Activated CD4-positive, CD25-positive, alpha-beta regulatory T cell treated with anti-CD3 and anti-CD28 coated beads, Interleukin-2, amount 50 U/mL, for 16 hours (primary cell): ENCODE data around the gene SEMA6D.

Experiments used
- DNase-seq: peaks from one replicate; pipeline ENCODE4 v3.0.0-alpha.2; 2020; ENCODE audit warnings: low read depth, low spot score

SEMA6D gene

GRCh38 chr15:47781527-47781926, 64.2 kb downstream of the SEMA6D start:
- no peak for DNase-seq

GRCh38 chr15:47784820-47785219, 67.5 kb downstream of the SEMA6D start:
- DNase-seq, result no peak

GRCh38 chr15:47786371-47786770, 69.1 kb downstream of the SEMA6D start:
- no peak for DNase-seq

GRCh38 chr15:47787875-47788274, 70.6 kb downstream of the SEMA6D start:
- no peak for DNase-seq

GRCh38 chr15:47788685-47789084, 71.4 kb downstream of the SEMA6D start:
- DNase-seq, result no peak

- DNase-seq, result no peak
These were observed 73.9 kb downstream of the SEMA6D start for GRCh38 chr15:47791161-47791560.

- DNase-seq, result no peak
These were observed 74.9 kb downstream of the SEMA6D start for GRCh38 chr15:47792231-47792630.

GRCh38 chr15:47794252-47794914, 77.1 kb downstream of the SEMA6D start:
- DNase-seq, result no peak

- no peak for DNase-seq
These were observed 78.6 kb downstream of the SEMA6D start for GRCh38 chr15:47795864-47796263.

GRCh38 chr15:47796339-47796738, 79.0 kb downstream of the SEMA6D start:
- no peak for DNase-seq

- DNase-seq, result no peak
These were observed 79.5 kb downstream of the SEMA6D start for GRCh38 chr15:47796830-47797229.

GRCh38 chr15:47801522-47801921, 84.2 kb downstream of the SEMA6D start:
- DNase-seq, result no peak

GRCh38 chr15:47802216-47802615, 84.9 kb downstream of the SEMA6D start:
- no peak for DNase-seq

GRCh38 chr15:47803767-47804166, 86.5 kb downstream of the SEMA6D start:
- DNase-seq, result no peak

GRCh38 chr15:47804733-47805132, 87.4 kb downstream of the SEMA6D start:
- DNase-seq, result no peak

- DNase-seq, result no peak
These were observed 88.7 kb downstream of the SEMA6D start for GRCh38 chr15:47806008-47806407.

- DNase-seq, result no peak
These were observed 93.9 kb downstream of the SEMA6D start for GRCh38 chr15:47811172-47811571.

- no peak for DNase-seq
These were observed 95.2 kb downstream of the SEMA6D start for GRCh38 chr15:47812470-47812999.

- no peak for DNase-seq
These were observed 96.6 kb downstream of the SEMA6D start for GRCh38 chr15:47813748-47814384.

GRCh38 chr15:47814620-47815019, 97.3 kb downstream of the SEMA6D start:
- DNase-seq, result no peak

- no peak for DNase-seq
These were observed 100.8 kb downstream of the SEMA6D start for GRCh38 chr15:47817969-47818548.

- DNase-seq, result no peak
These were observed 101.9 kb downstream of the SEMA6D start for GRCh38 chr15:47819158-47819557.
